H9 (cell line): ENCODE measurements around the gene ADGRA1. TPM values are rescaled to one million over a fixed set of nuclear protein-coding genes. Genes with fewer than 3 reads are reported as not detected.

Experiments
- DNase-seq: peaks from one replicate; pipeline ENCODE4 v3.0.0-alpha.2; 2017
- H2AFZ ChIP-seq: one replicate; pipeline ENCODE4 v1.6.1; 2013; ENCODE audit warnings: mild to moderate bottlenecking, low read length, control low read depth, moderate library complexity
- H2AK5ac ChIP-seq: 2 replicates; pipeline ENCODE4 v1.6.1; 2013; ENCODE audit warnings: low read length, control low read depth, mixed read lengths; ENCODE audit not compliant: insufficient read length
- H2BK120ac ChIP-seq: one replicate; pipeline ENCODE4 v1.6.1; 2013; ENCODE audit warnings: low read depth, mild to moderate bottlenecking, low read length, control low read depth, inconsistent platforms; ENCODE audit not compliant: poor library complexity, severe bottlenecking
- H2BK12ac ChIP-seq: 2 replicates; pipeline ENCODE4 v1.6.1; 2013; ENCODE audit warnings: low read length, control low read depth, mixed read lengths, low read depth; ENCODE audit not compliant: insufficient read length
- H2BK15ac ChIP-seq: 2 replicates; pipeline ENCODE4 v1.6.1; 2013; ENCODE audit warnings: low read depth, low read length, control low read depth
- H2BK20ac ChIP-seq: one replicate; pipeline ENCODE4 v1.6.1; 2013; ENCODE audit warnings: low read depth, mild to moderate bottlenecking, low read length, control low read depth, inconsistent platforms; ENCODE audit not compliant: poor library complexity, severe bottlenecking
- H2BK5ac ChIP-seq: 2 replicates; pipeline ENCODE4 v1.6.1; 2013; ENCODE audit warnings: low read length, control low read depth, mixed read lengths; ENCODE audit not compliant: insufficient read length
- H3K14ac ChIP-seq: 2 replicates; pipeline ENCODE4 v1.6.1; 2013; ENCODE audit warnings: low read length, control low read depth; ENCODE audit not compliant: insufficient read depth
- H3K18ac ChIP-seq: 2 replicates; pipeline ENCODE4 v1.6.1; 2013; ENCODE audit warnings: low read depth, mild to moderate bottlenecking, mixed read lengths, low read length, control low read depth; ENCODE audit not compliant: insufficient read length
- H3K23ac ChIP-seq: 2 replicates; pipeline ENCODE4 v1.6.1; 2013; ENCODE audit warnings: low read length, control low read depth, mixed read lengths, low read depth; ENCODE audit not compliant: insufficient read length
- H3K23me2 ChIP-seq: 2 replicates; pipeline ENCODE4 v1.6.1; 2013; ENCODE audit warnings: low read depth, mild to moderate bottlenecking, mixed read lengths, low read length, control low read depth; ENCODE audit not compliant: insufficient read length, poor library complexity, severe bottlenecking
- H3K27ac ChIP-seq: 2 replicates; pipeline ENCODE4 v1.5.1; 2013; ENCODE audit warnings: low read length, control low read depth, mixed read lengths, low read depth; ENCODE audit not compliant: insufficient read length
- H3K27me3 ChIP-seq: 2 replicates; pipeline ENCODE4 v1.6.1; 2013; ENCODE audit warnings: low read length, control low read depth, inconsistent platforms; ENCODE audit not compliant: insufficient read depth
- H3K4ac ChIP-seq: 2 replicates; pipeline ENCODE4 v1.6.1; 2013; ENCODE audit warnings: low read depth, mild to moderate bottlenecking, control low read depth, inconsistent platforms, low read length, moderate library complexity
- H3K4me1 ChIP-seq: 2 replicates; pipeline ENCODE4 v1.6.1; 2013; ENCODE audit warnings: low read length, control low read depth, inconsistent platforms; ENCODE audit not compliant: insufficient read depth
- H3K4me2 ChIP-seq: 2 replicates; pipeline ENCODE4 v1.6.1; 2013; ENCODE audit warnings: low read length, control low read depth, mixed read lengths; ENCODE audit not compliant: insufficient read length, insufficient read depth
- H3K56ac ChIP-seq: 2 replicates; pipeline ENCODE4 v1.6.1; 2013; ENCODE audit warnings: low read depth, mild to moderate bottlenecking, mixed read lengths, low read length, control low read depth; ENCODE audit not compliant: insufficient read length
- H3K79me1 ChIP-seq: 2 replicates; pipeline ENCODE4 v1.6.1; 2013; ENCODE audit warnings: low read depth, mild to moderate bottlenecking, moderate library complexity, low read length, control low read depth, inconsistent platforms; ENCODE audit not compliant: insufficient read depth, poor library complexity, severe bottlenecking
- H3K79me2 ChIP-seq: 2 replicates; pipeline ENCODE4 v1.6.1; 2013; ENCODE audit warnings: low read length, control low read depth, inconsistent platforms; ENCODE audit not compliant: insufficient read depth
- H3K9ac ChIP-seq: 2 replicates; pipeline ENCODE4 v1.6.1; 2013; ENCODE audit warnings: low read length, control low read depth, mixed read lengths; ENCODE audit not compliant: insufficient read length; ENCODE audit errors: extremely low read depth
- H3K9me3 ChIP-seq: one replicate; pipeline ENCODE4 v1.6.1; 2013; ENCODE audit warnings: low read depth, low read length, inconsistent platforms; ENCODE audit not compliant: control insufficient read depth
- H3T11ph ChIP-seq: one replicate; pipeline ENCODE4 v1.6.1; 2013; ENCODE audit warnings: mild to moderate bottlenecking, low read length, control low read depth, inconsistent platforms
- H4K20me1 ChIP-seq: one replicate; pipeline ENCODE4 v1.6.1; 2013; ENCODE audit not compliant: control insufficient read depth, insufficient read length, insufficient read depth
- H4K5ac ChIP-seq: 2 replicates; pipeline ENCODE4 v1.6.1; 2013; ENCODE audit warnings: low read depth, mild to moderate bottlenecking, mixed read lengths, low read length, control low read depth; ENCODE audit not compliant: insufficient read length
- H4K8ac ChIP-seq: replicated peaks from 2 replicates; pipeline ENCODE4 v1.6.1; 2013; ENCODE audit warnings: low read length, control low read depth, mixed read lengths, low read depth; ENCODE audit not compliant: insufficient read length
- H4K91ac ChIP-seq: 2 replicates; pipeline ENCODE4 v1.6.1; 2013; ENCODE audit warnings: low read depth, mild to moderate bottlenecking, moderate library complexity, mixed read lengths, low read length, control low read depth; ENCODE audit not compliant: insufficient read length
- H3K27ac Mint-ChIP-seq, 3 experiments: 2 replicates in 2 of 3; 3 replicates in 1 of 3; pipeline ENCODE4 v1.8.0; 2020 to 2021; ENCODE audit warnings: mixed read lengths in 3 of 3, mild to moderate bottlenecking in 1 of 3, moderate library complexity in 1 of 3
- H3K27me3 Mint-ChIP-seq: 2 replicates; pipeline ENCODE4 v1.8.0; 2021; ENCODE audit warnings: low read depth, mild to moderate bottlenecking, moderate library complexity, mixed read lengths
- H3K36me3 Mint-ChIP-seq, 3 experiments: 2 replicates in 2 of 3; 3 replicates in 1 of 3; pipeline ENCODE4 v1.8.0; 2020 to 2021; ENCODE audit warnings: low read depth in 3 of 3, mixed read lengths in 3 of 3; ENCODE audit not compliant: insufficient read depth in 1 of 3
- H3K4me1 Mint-ChIP-seq, 2 experiments: 2 replicates each; pipeline ENCODE4 v1.8.0; 2020; ENCODE audit warnings: mixed read lengths in 2 of 2
- H3K4me3 Mint-ChIP-seq, 2 experiments: 2 replicates in 1 of 2; 3 replicates in 1 of 2; pipeline ENCODE4 v1.8.0; 2020 to 2021; ENCODE audit warnings: mild to moderate bottlenecking in 2 of 2, mixed read lengths in 2 of 2, moderate library complexity in 1 of 2
- H3K9me3 Mint-ChIP-seq, 2 experiments: 2 replicates in 1 of 2; 3 replicates in 1 of 2; pipeline ENCODE4 v1.8.0; 2020; ENCODE audit warnings: mild to moderate bottlenecking in 2 of 2, mixed read lengths in 2 of 2, moderate library complexity in 1 of 2
- WGBS: extraction: QIAGEN DNeasy Blood & Tissue Kit; methylation state at CpG from one replicate; pipeline ENCODE4 v1.1.7; 2013; ENCODE audit warnings: missing lambda C conversion rate, low lambda C conversion rate, mixed read lengths; ENCODE audit not compliant: insufficient read length; ENCODE audit errors: extremely low coverage; 5-methylcytosine and 5-hydroxymethylcytosine counted together
- total RNA-seq: library from RNA; stranded (reverse); gene quantifications from 2 replicates; pipeline ENCODE4 v1.2.1, GENCODE V29; 2021
- TF ChIP-seq, protein P1 (sequence below): fragments of 200-600 bp; sonication (generic); conservative IDR thresholded peaks from 3 replicates; pipeline ENCODE4 v1.8.0; 2021; ENCODE audit warnings: antibody characterized with exemption, mild to moderate bottlenecking

The ADGRA1 gene
- total RNA-seq, 1 experiment from 2014 or later, result 0.11 TPM

DNA sequence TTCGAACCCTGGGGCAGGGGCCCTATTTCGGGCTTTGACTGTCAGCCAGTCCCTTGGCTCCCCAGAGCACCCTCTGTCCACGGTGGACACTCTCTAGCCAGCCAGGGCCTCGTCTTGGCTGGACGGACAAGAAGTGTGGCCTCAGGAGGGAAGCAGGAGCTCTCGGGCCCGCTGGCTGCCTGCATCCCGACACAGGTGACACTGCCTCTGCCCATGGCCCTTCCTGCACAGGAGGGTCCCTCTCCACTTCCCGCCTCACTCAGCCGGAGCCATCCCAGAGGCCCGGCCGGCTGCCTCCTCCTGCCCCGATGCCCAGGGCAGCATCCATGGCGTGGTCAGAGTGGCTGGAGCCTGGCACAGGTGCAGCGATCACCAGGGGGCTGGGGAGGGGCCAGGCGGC lies 7.9 kb downstream of the ADGRA1 start:
- no CpG with 5 or more reads among the region's 16 CpGs for WGBS
- Histone ChIP-seq H3K9me3 (no peaks in the 10 kb centered on the region), H4K20me1 (peaks cover 4% of the 10 kb centered on the region), H2BK12ac (no peak overlapping the region), H3K4ac (no peak overlapping the region), H2BK20ac (no peak overlapping the region), H2BK120ac (no peak overlapping the region), H3T11ph (no peak overlapping the region), H2BK15ac (no peak overlapping the region), H3K27me3 (no peaks in the 10 kb centered on the region), H4K5ac (no peak overlapping the region), H3K9ac (no peak overlapping the region), H3K4me2 (no peak overlapping the region), H3K56ac (no peak overlapping the region), H4K8ac (no peak overlapping the region), H4K91ac (no peak overlapping the region), H3K79me1 (no peaks in the 10 kb centered on the region), H3K23ac (no peak overlapping the region), H2AK5ac (no peak overlapping the region), H3K27ac (no peak overlapping the region), H3K18ac (no peak overlapping the region), H3K14ac (no peak overlapping the region), H2AFZ (no peak overlapping the region), H3K79me2 (no peaks in the 10 kb centered on the region), H2BK5ac (no peak overlapping the region), H3K4me1 (no peaks in the 10 kb centered on the region), H3K23me2 (no peaks in the 10 kb centered on the region)
- H3K27ac Mint-ChIP-seq, result no peak overlapping the region
- TF ChIP-seq, protein P1, sequence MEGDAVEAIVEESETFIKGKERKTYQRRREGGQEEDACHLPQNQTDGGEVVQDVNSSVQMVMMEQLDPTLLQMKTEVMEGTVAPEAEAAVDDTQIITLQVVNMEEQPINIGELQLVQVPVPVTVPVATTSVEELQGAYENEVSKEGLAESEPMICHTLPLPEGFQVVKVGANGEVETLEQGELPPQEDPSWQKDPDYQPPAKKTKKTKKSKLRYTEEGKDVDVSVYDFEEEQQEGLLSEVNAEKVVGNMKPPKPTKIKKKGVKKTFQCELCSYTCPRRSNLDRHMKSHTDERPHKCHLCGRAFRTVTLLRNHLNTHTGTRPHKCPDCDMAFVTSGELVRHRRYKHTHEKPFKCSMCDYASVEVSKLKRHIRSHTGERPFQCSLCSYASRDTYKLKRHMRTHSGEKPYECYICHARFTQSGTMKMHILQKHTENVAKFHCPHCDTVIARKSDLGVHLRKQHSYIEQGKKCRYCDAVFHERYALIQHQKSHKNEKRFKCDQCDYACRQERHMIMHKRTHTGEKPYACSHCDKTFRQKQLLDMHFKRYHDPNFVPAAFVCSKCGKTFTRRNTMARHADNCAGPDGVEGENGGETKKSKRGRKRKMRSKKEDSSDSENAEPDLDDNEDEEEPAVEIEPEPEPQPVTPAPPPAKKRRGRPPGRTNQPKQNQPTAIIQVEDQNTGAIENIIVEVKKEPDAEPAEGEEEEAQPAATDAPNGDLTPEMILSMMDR, result no peak
- H3K36me3 Mint-ChIP-seq, result no peaks in the 10 kb centered on the region
- H3K4me3 Mint-ChIP-seq, result no peak overlapping the region
- DNase-seq, result no peak
- no peaks in the 10 kb centered on the region for H3K9me3 Mint-ChIP-seq
- peaks cover 6 to 14% of the 10 kb centered on the region in 2 experiments for H3K4me1 Mint-ChIP-seq
- peaks cover 33% of the 10 kb centered on the region for H3K27me3 Mint-ChIP-seq
